Ishikawa (cell line): ENCODE results near the gene MAPRE3.

Source experiments
- CREB1 ChIP-seq: IDR thresholded peaks from 2 replicates; pipeline ENCODE4 v1.6.1; 2012; ENCODE audit warnings: low read depth
- EGR1 ChIP-seq: IDR thresholded peaks from 2 replicates; pipeline ENCODE4 v1.6.1; 2012
- RAD21 ChIP-seq: IDR thresholded peaks from 2 replicates; pipeline ENCODE4 v1.6.1; 2012; ENCODE audit warnings: low read depth
- TAF1 ChIP-seq: IDR thresholded peaks from 2 replicates; pipeline ENCODE4 v1.6.1; 2012; ENCODE audit warnings: low read depth, mild to moderate bottlenecking
- YY1 ChIP-seq: IDR thresholded peaks from 2 replicates; pipeline ENCODE4 v1.6.1; 2012; ENCODE audit warnings: low read depth
- ZBTB7A ChIP-seq: IDR thresholded peaks from 2 replicates; pipeline ENCODE4 v1.6.1; 2012; ENCODE audit warnings: low read depth

GRCh38 chr2:26970928-26971627, 641 bp downstream of the MAPRE3 start:
- no peak for TF ChIP-seq TAF1
- TF ChIP-seq YY1: no peak
- TF ChIP-seq ZBTB7A: no peak
- no peak for TF ChIP-seq CREB1
- TF ChIP-seq EGR1: no peak
- no peak for TF ChIP-seq RAD21
